ENCODE data around the gene USP21.

DNA sequence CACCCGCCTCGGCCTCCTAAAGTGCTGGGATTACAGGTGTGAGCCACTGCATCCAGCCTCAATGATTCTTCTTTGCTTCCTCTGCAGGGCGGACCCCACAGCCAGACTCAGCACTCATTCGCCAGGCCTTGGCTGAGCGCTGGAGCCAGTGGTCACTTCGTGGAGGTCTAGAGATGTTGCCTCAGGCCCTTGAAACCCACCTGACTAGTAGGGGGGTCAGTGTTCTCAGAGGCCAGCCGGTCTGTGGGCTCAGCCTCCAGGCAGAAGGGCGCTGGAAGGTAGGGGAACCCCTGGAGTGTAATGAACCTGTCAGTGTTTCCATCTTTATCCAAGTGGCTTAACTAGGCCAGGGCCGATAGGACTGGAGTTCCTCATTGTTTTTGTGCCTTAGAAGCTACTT, 9.6 kb downstream of the USP21 start:
- TF ChIP-seq, protein P1, sequence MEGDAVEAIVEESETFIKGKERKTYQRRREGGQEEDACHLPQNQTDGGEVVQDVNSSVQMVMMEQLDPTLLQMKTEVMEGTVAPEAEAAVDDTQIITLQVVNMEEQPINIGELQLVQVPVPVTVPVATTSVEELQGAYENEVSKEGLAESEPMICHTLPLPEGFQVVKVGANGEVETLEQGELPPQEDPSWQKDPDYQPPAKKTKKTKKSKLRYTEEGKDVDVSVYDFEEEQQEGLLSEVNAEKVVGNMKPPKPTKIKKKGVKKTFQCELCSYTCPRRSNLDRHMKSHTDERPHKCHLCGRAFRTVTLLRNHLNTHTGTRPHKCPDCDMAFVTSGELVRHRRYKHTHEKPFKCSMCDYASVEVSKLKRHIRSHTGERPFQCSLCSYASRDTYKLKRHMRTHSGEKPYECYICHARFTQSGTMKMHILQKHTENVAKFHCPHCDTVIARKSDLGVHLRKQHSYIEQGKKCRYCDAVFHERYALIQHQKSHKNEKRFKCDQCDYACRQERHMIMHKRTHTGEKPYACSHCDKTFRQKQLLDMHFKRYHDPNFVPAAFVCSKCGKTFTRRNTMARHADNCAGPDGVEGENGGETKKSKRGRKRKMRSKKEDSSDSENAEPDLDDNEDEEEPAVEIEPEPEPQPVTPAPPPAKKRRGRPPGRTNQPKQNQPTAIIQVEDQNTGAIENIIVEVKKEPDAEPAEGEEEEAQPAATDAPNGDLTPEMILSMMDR (IDR thresholded peaks at IDR 0.05): no peak
- TF ChIP-seq POLR2A (IDR thresholded peaks at IDR 0.05; ENCODE audit: low read depth) (no peak), POLR2AphosphoS5 (IDR thresholded peaks at IDR 0.05) (no peak), EP300 (IDR thresholded peaks at IDR 0.05) (no peak)

All from esophagus muscularis mucosa (tissue), 4 donors.